Left ventricle myocardium inferior (tissue), 1 donor: ENCODE data around the gene MYOD1. TPM values are rescaled to one million over a fixed set of nuclear protein-coding genes. Genes with fewer than 3 reads are reported as not detected.

Source experiments
- DNase-seq: peaks from one replicate; pipeline ENCODE4 v3.0.0-alpha.2; 2020
- H3K27ac ChIP-seq: fragments of 200-600 bp; replicated peaks from 2 replicates; pipeline ENCODE4 v1.8.0; 2021
- H3K27me3 ChIP-seq: fragments of 200-600 bp; 2 replicates; pipeline ENCODE4 v1.8.0; 2021; ENCODE audit warnings: low read depth
- H3K36me3 ChIP-seq: fragments of 200-600 bp; 2 replicates; pipeline ENCODE4 v1.8.0; 2021
- H3K4me1 ChIP-seq: fragments of 200-600 bp; 2 replicates; pipeline ENCODE4 v1.8.0; 2021
- H3K4me3 ChIP-seq: fragments of 200-600 bp; 2 replicates; pipeline ENCODE4 v1.8.0; 2021; ENCODE audit warnings: mild to moderate bottlenecking, moderate library complexity
- H3K9me3 ChIP-seq: fragments of 200-600 bp; replicated peaks from 2 replicates; pipeline ENCODE4 v1.8.0; 2021
- intact Hi-C: fragments of 100-400 bp; cut with micrococcal nuclease; formaldehyde crosslinking; loops from one replicate; pipeline ENCODE4 v1.11.0; 2022
- total RNA-seq: library from RNA; stranded (reverse); fragmentation: NEBNext Ultra II Directional; extraction: Animal tissue kit (Norgen Biotek cat#: 25700); gene quantifications from one replicate; pipeline ENCODE4 v1.2.1, GENCODE V29; 2021
- TF ChIP-seq, protein P1 (sequence below): fragments of 200-600 bp; IDR thresholded peaks from 2 replicates; pipeline ENCODE4 v1.8.0; 2021; ENCODE audit warnings: antibody characterized with exemption, mild to moderate bottlenecking, borderline replicate concordance
- donor health status: DM: no; HTN: yes; CAD: no; lungs with severe emphysema.

Gene MYOD1
- total RNA-seq, 1 donor from 2014 or later = not detected

DNA sequence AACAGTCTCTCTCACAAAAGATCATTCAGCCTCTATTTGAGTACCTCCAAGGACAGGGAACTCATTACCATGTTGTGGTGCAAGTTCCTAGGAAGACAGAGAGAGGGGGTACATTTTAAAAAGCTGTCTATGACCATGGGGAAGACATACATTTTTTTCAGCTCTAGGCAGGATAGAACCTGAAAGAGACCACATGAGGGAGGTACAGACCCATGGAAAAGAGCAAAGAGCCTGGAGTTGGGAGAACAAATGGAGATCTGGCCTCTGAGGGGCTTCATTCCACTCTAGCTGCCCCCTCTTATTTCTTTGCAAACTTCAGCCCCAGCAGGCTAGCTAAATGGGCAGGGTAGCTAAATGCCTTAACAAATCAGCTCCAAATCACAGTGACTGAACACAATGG is 51.5 kb downstream of the MYOD1 start:
- intact Hi-C loops = no loop called here
- no peak for DNase-seq
- Histone ChIP-seq H3K27ac (no peak overlapping the region), H3K9me3 (no peaks in the 10 kb centered on the region), H3K4me1 (no peaks in the 10 kb centered on the region), H3K27me3 (no peaks in the 10 kb centered on the region), H3K36me3 (no peaks in the 10 kb centered on the region), H3K4me3 (no peak overlapping the region)
- TF ChIP-seq, protein P1, sequence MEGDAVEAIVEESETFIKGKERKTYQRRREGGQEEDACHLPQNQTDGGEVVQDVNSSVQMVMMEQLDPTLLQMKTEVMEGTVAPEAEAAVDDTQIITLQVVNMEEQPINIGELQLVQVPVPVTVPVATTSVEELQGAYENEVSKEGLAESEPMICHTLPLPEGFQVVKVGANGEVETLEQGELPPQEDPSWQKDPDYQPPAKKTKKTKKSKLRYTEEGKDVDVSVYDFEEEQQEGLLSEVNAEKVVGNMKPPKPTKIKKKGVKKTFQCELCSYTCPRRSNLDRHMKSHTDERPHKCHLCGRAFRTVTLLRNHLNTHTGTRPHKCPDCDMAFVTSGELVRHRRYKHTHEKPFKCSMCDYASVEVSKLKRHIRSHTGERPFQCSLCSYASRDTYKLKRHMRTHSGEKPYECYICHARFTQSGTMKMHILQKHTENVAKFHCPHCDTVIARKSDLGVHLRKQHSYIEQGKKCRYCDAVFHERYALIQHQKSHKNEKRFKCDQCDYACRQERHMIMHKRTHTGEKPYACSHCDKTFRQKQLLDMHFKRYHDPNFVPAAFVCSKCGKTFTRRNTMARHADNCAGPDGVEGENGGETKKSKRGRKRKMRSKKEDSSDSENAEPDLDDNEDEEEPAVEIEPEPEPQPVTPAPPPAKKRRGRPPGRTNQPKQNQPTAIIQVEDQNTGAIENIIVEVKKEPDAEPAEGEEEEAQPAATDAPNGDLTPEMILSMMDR = peak; percentile 33

DNA sequence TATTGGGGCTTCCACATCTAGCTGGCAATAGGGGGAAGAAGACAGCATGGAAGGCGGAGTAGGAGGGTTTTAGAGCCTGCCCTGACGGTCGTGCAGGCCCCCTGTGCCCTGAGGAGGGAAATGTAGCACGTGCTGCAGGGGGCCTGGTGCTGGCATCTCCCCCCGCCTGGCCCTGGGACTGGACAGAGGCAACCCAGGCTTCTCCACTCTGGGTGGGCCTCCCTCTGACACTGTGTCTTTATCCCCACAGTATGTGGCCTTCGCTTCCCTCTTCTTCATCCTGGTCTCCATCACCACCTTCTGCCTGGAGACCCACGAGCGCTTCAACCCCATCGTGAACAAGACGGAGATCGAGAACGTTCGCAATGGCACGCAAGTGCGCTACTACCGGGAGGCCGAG is 52.0 kb downstream of the MYOD1 start:
- intact Hi-C loops = no loop called here
- Histone ChIP-seq H3K4me3 (no peak overlapping the region), H3K27me3 (no peaks in the 10 kb centered on the region), H3K4me1 (no peaks in the 10 kb centered on the region), H3K9me3 (no peaks in the 10 kb centered on the region), H3K27ac (no peak overlapping the region), H3K36me3 (no peaks in the 10 kb centered on the region)
- no peak for DNase-seq
- TF ChIP-seq, protein P1 = no peak

Other genes with a start within 250 kb of the MYOD1 start
- 1.1 TPM for gene ABCC8, start 242.7 kb upstream of the MYOD1 start, total RNA-seq
- gene USH1C, start 175.2 kb upstream of the MYOD1 start, total RNA-seq = not detected
- gene OTOG, start 172.3 kb upstream of the MYOD1 start, total RNA-seq = not detected
- not detected for gene KCNC1, start 15.2 kb downstream of the MYOD1 start, total RNA-seq